ENCODE measurements around the gene SMYD5. TPM values are rescaled to one million over a fixed set of nuclear protein-coding genes. Genes with fewer than 3 reads are reported as not detected.

Gene SMYD5
- total and polyA plus RNA-seq, 9 of the 15 experiments (the other 6 are each of a cell fraction or from before 2014, with no cell fraction given): 11.4 to 56.8 (median 32.0) TPM

- TF ChIP-seq, protein P1, sequence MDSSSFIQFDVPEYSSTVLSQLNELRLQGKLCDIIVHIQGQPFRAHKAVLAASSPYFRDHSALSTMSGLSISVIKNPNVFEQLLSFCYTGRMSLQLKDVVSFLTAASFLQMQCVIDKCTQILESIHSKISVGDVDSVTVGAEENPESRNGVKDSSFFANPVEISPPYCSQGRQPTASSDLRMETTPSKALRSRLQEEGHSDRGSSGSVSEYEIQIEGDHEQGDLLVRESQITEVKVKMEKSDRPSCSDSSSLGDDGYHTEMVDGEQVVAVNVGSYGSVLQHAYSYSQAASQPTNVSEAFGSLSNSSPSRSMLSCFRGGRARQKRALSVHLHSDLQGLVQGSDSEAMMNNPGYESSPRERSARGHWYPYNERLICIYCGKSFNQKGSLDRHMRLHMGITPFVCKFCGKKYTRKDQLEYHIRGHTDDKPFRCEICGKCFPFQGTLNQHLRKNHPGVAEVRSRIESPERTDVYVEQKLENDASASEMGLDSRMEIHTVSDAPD (CRISPR knock-in tag; IDR thresholded peaks at IDR 0.05): no peak
- TF ChIP-seq, protein P2, sequence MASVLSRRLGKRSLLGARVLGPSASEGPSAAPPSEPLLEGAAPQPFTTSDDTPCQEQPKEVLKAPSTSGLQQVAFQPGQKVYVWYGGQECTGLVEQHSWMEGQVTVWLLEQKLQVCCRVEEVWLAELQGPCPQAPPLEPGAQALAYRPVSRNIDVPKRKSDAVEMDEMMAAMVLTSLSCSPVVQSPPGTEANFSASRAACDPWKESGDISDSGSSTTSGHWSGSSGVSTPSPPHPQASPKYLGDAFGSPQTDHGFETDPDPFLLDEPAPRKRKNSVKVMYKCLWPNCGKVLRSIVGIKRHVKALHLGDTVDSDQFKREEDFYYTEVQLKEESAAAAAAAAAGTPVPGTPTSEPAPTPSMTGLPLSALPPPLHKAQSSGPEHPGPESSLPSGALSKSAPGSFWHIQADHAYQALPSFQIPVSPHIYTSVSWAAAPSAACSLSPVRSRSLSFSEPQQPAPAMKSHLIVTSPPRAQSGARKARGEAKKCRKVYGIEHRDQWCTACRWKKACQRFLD (CRISPR knock-in tag; IDR thresholded peaks at IDR 0.05): peak; percentile 77
- no peak for TF ChIP-seq ZNF239 (CRISPR knock-in tag; IDR thresholded peaks at IDR 0.05)
- TF ChIP-seq PCBP2 (IDR thresholded peaks at IDR 0.05; ENCODE audit: low read depth, low read length, poor library complexity, severe bottlenecking): no peak
- TF ChIP-seq, protein P3, sequence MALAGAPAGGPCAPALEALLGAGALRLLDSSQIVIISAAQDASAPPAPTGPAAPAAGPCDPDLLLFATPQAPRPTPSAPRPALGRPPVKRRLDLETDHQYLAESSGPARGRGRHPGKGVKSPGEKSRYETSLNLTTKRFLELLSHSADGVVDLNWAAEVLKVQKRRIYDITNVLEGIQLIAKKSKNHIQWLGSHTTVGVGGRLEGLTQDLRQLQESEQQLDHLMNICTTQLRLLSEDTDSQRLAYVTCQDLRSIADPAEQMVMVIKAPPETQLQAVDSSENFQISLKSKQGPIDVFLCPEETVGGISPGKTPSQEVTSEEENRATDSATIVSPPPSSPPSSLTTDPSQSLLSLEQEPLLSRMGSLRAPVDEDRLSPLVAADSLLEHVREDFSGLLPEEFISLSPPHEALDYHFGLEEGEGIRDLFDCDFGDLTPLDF (CRISPR knock-in tag; IDR thresholded peaks at IDR 0.05): no peak
- peak; percentile 70 to 95; a peak in 3 of 4 replicates for TF ChIP-seq UBTF (IDR thresholded peaks at IDR 0.05; ENCODE audit: borderline replicate concordance in 1 of 2, low read depth in 2 of 2, low read length in 2 of 2)
- TF ChIP-seq AFF1 (IDR thresholded peaks at IDR 0.05; ENCODE audit: low read depth in 1 of 2, partially characterized antibody in 2 of 2): no peak
- TF ChIP-seq SETDB1 (IDR thresholded peaks at IDR 0.05; ENCODE audit: low read length): no peak
- TF ChIP-seq, protein P4, sequence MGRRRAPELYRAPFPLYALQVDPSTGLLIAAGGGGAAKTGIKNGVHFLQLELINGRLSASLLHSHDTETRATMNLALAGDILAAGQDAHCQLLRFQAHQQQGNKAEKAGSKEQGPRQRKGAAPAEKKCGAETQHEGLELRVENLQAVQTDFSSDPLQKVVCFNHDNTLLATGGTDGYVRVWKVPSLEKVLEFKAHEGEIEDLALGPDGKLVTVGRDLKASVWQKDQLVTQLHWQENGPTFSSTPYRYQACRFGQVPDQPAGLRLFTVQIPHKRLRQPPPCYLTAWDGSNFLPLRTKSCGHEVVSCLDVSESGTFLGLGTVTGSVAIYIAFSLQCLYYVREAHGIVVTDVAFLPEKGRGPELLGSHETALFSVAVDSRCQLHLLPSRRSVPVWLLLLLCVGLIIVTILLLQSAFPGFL (CRISPR knock-in tag; IDR thresholded peaks at IDR 0.05): no peak
- TF ChIP-seq FOSL1 (tag; conservative IDR thresholded peaks at IDR 0.05): no peak
- TF ChIP-seq ZNF449 (CRISPR knock-in tag; IDR thresholded peaks at IDR 0.05): no peak
- TF ChIP-seq BHLHE40 (IDR thresholded peaks at IDR 0.05; ENCODE audit: low read length): 0 out of 2 replicates have a peak, but pooled peaks have one; percentile 24
- peak in 1 of 2 experiments; percentile 21; a peak in 1 of 4 replicates for TF ChIP-seq TRIM24 (IDR thresholded peaks at IDR 0.05)
These were observed 38.3 kb upstream of the SMYD5 start (continued) for GRCh38 chr2:73175663-73176204.

Measured in K562 (cell line).